Measurements from ENCODE around the gene TEK. TPM values are rescaled to one million over a fixed set of nuclear protein-coding genes. Genes with fewer than 3 reads are reported as not detected.

The TEK gene
- total RNA-seq, 1 donor from 2014 or later, result not detected

GRCh38 chr9:27094640-27095298 lies 14.3 kb upstream of the TEK start:
- DNase-seq (ENCODE audit: low read depth), result peak; percentile 64
- H3K4me3 ChIP-seq (ENCODE audit: low read depth, low read length), result no peak overlapping the region
- TF ChIP-seq CTCF (conservative IDR thresholded peaks at IDR 0.05; ENCODE audit: low read depth, low read length), result no peak

GRCh38 chr9:27107241-27107640 lies 1.8 kb upstream of the TEK start:
- TF ChIP-seq CTCF (conservative IDR thresholded peaks at IDR 0.05; ENCODE audit: low read depth, low read length), result no peak
- DNase-seq (ENCODE audit: low read depth), result no peak
- no peak overlapping the region for H3K4me3 ChIP-seq (ENCODE audit: low read depth, low read length)

- no peak for DNase-seq (ENCODE audit: low read depth)
- no peak for TF ChIP-seq CTCF (conservative IDR thresholded peaks at IDR 0.05; ENCODE audit: low read depth, low read length)
- no peak overlapping the region for H3K4me3 ChIP-seq (ENCODE audit: low read depth, low read length)
Observed at GRCh38 chr9:27109621-27110020, 596 bp downstream of the TEK start.

GRCh38 chr9:27110181-27110580 lies 1.2 kb downstream of the TEK start:
- no peak for DNase-seq (ENCODE audit: low read depth)
- no peak for TF ChIP-seq CTCF (conservative IDR thresholded peaks at IDR 0.05; ENCODE audit: low read depth, low read length)
- no peak overlapping the region for H3K4me3 ChIP-seq (ENCODE audit: low read depth, low read length)

- DNase-seq (ENCODE audit: low read depth), result no peak
- no peak for TF ChIP-seq CTCF (conservative IDR thresholded peaks at IDR 0.05; ENCODE audit: low read depth, low read length)
Observed at GRCh38 chr9:27112235-27112634, 3.2 kb downstream of the TEK start.

GRCh38 chr9:27117489-27118135 lies 8.6 kb downstream of the TEK start:
- no peak for TF ChIP-seq CTCF (conservative IDR thresholded peaks at IDR 0.05; ENCODE audit: low read depth, low read length)
- DNase-seq (ENCODE audit: low read depth), result no peak
- H3K4me3 ChIP-seq (ENCODE audit: low read depth, low read length), result no peak overlapping the region

More at GRCh38 chr9:27112235-27112634, 3.2 kb downstream of the TEK start:
- H3K4me3 ChIP-seq (ENCODE audit: low read depth, low read length), result no peak overlapping the region

GRCh38 chr9:27118916-27119315 lies 9.9 kb downstream of the TEK start:
- no peak overlapping the region for H3K4me3 ChIP-seq (ENCODE audit: low read depth, low read length)
- TF ChIP-seq CTCF (conservative IDR thresholded peaks at IDR 0.05; ENCODE audit: low read depth, low read length), result no peak
- DNase-seq (ENCODE audit: low read depth), result no peak
